Peyer's patch (tissue), 4 donors: ENCODE results near the gene ANXA5. TPM values are rescaled to one million over a fixed set of nuclear protein-coding genes. Genes with fewer than 3 reads are reported as not detected.

Source experiments
- DNase-seq, 3 donors: peaks; one replicate each; pipeline ENCODE4 v3.0.0-alpha.2; 2017 to 2019
- H3K27ac ChIP-seq, 4 donors: fragments of 200-600 bp; sonication (generic); one replicate each; pipeline ENCODE4 v1.5.1; 2016 to 2019
- H3K27me3 ChIP-seq, 2 donors: fragments of 200-600 bp; sonication (generic); one replicate each; pipeline ENCODE4 v1.5.1; 2019
- H3K36me3 ChIP-seq, 3 donors: fragments of 200-600 bp; sonication (generic); one replicate each; pipeline ENCODE4 v1.5.1; 2016 to 2019
- H3K4me1 ChIP-seq, 4 donors: fragments of 200-600 bp; sonication (generic); one replicate each; pipeline ENCODE4 v1.5.1; 2016 to 2019
- H3K4me3 ChIP-seq, 4 donors: fragments of 200-600 bp; sonication (generic); 1 replicate in 3 of 4; 2 replicates in 1 of 4; pipeline ENCODE4 v1.5.1; 2016 to 2019; ENCODE audit warnings: mild to moderate bottlenecking in 1 of 4
- H3K9me3 ChIP-seq, 4 donors: fragments of 200-600 bp; sonication (generic); one replicate each; pipeline ENCODE4 v1.5.1; 2016 to 2019; ENCODE audit warnings: mild to moderate bottlenecking in 1 of 4
- CTCF ChIP-seq, 6 experiments: fragments of 450-650 bp in 4 of 6; fragments of 200-600 bp in 2 of 6; sonication (generic) in 1 of 6; IDR thresholded peaks; one replicate each; pipeline ENCODE4 v1.5.1; 2017 to 2019; ENCODE audit warnings: antibody characterized with exemption in 6 of 6, mild to moderate bottlenecking in 3 of 6, moderate library complexity in 1 of 6
- POLR2A ChIP-seq, 2 donors: fragments of 450-650 bp; IDR thresholded peaks; one replicate each; pipeline ENCODE4 v1.5.1; 2017; ENCODE audit warnings: antibody characterized with exemption in 2 of 2, mild to moderate bottlenecking in 2 of 2, moderate library complexity in 2 of 2
- total RNA-seq, 4 donors: library from RNA; depleted of rRNA; stranded (reverse); fragments of >200 nt; gene quantifications; one replicate each; pipeline ENCODE4 v1.1.0, GENCODE V29; 2016

ANXA5 gene
- total RNA-seq, 4 donors from 2014 or later, result 39.1 to 188 (median 49.4) TPM

- H3K9me3 ChIP-seq, result no peaks in the 10 kb centered on the region
- H3K4me3 ChIP-seq, result no peak overlapping the region
- H3K27ac ChIP-seq, result no peak overlapping the region
- no peaks in the 10 kb centered on the region for H3K4me1 ChIP-seq
- TF ChIP-seq CTCF (IDR thresholded peaks at IDR 0.05) (no peak), POLR2A (IDR thresholded peaks at IDR 0.05) (no peak)
- H3K36me3 ChIP-seq, result no peaks in the 10 kb centered on the region
- no peak for DNase-seq
- no peaks in the 10 kb centered on the region for H3K27me3 ChIP-seq
These were observed 43.6 kb downstream of the ANXA5 start for GRCh38 chr4:121653214-121653613.

GRCh38 chr4:121651597-121651996, 45.2 kb downstream of the ANXA5 start:
- H3K36me3 ChIP-seq, result no peaks in the 10 kb centered on the region
- no peak for DNase-seq
- no peak overlapping the region for H3K27ac ChIP-seq
- no peaks in the 10 kb centered on the region for H3K4me1 ChIP-seq
- H3K27me3 ChIP-seq, result no peaks in the 10 kb centered on the region
- no peak for TF ChIP-seq POLR2A (IDR thresholded peaks at IDR 0.05)
- no peak overlapping the region for H3K4me3 ChIP-seq
- H3K9me3 ChIP-seq, result no peaks in the 10 kb centered on the region

- Histone ChIP-seq H3K9me3 (no peaks in the 10 kb centered on the region), H3K4me3 (no peak overlapping the region), H3K27ac (no peak overlapping the region), H3K27me3 (no peaks in the 10 kb centered on the region), H3K36me3 (no peaks in the 10 kb centered on the region), H3K4me1 (no peaks in the 10 kb centered on the region)
- no peak for TF ChIP-seq POLR2A (IDR thresholded peaks at IDR 0.05)
- TF ChIP-seq CTCF (IDR thresholded peaks at IDR 0.05), result no peak
- DNase-seq, result no peak
These were observed 46.0 kb downstream of the ANXA5 start for GRCh38 chr4:121650741-121651140.

- Histone ChIP-seq H3K27ac (no peak overlapping the region), H3K27me3 (no peaks in the 10 kb centered on the region), H3K9me3 (no peaks in the 10 kb centered on the region), H3K4me1 (no peaks in the 10 kb centered on the region), H3K4me3 (no peak overlapping the region), H3K36me3 (no peaks in the 10 kb centered on the region)
- TF ChIP-seq POLR2A (IDR thresholded peaks at IDR 0.05), result no peak
- TF ChIP-seq CTCF (IDR thresholded peaks at IDR 0.05), result no peak
- DNase-seq, result no peak
These were observed 48.3 kb downstream of the ANXA5 start for GRCh38 chr4:121648516-121648915.

GRCh38 chr4:121642876-121643585, 53.7 kb downstream of the ANXA5 start:
- H3K36me3 ChIP-seq, result no peaks in the 10 kb centered on the region
- no peaks in the 10 kb centered on the region for H3K4me1 ChIP-seq
- H3K9me3 ChIP-seq, result no peaks in the 10 kb centered on the region
- no peak overlapping the region for H3K27ac ChIP-seq
- no peak for DNase-seq
- TF ChIP-seq POLR2A (IDR thresholded peaks at IDR 0.05), result no peak
- no peak for TF ChIP-seq CTCF (IDR thresholded peaks at IDR 0.05)
- no peaks in the 10 kb centered on the region for H3K27me3 ChIP-seq
- H3K4me3 ChIP-seq, result no peak overlapping the region

GRCh38 chr4:121642292-121642691, 54.5 kb downstream of the ANXA5 start:
- Histone ChIP-seq H3K4me3 (no peak overlapping the region), H3K4me1 (no peaks in the 10 kb centered on the region), H3K36me3 (no peaks in the 10 kb centered on the region), H3K27me3 (no peaks in the 10 kb centered on the region), H3K27ac (no peak overlapping the region), H3K9me3 (no peaks in the 10 kb centered on the region)
- TF ChIP-seq CTCF (IDR thresholded peaks at IDR 0.05) (no peak), POLR2A (IDR thresholded peaks at IDR 0.05) (no peak)
- DNase-seq, result no peak
